ENCODE results near the gene RAB8A. TPM values are rescaled to one million over a fixed set of nuclear protein-coding genes. Genes with fewer than 3 reads are reported as not detected.

The RAB8A gene
- total and polyA plus RNA-seq, 12 donors, result 32.0 to 143 (median 67.3) TPM

DNA sequence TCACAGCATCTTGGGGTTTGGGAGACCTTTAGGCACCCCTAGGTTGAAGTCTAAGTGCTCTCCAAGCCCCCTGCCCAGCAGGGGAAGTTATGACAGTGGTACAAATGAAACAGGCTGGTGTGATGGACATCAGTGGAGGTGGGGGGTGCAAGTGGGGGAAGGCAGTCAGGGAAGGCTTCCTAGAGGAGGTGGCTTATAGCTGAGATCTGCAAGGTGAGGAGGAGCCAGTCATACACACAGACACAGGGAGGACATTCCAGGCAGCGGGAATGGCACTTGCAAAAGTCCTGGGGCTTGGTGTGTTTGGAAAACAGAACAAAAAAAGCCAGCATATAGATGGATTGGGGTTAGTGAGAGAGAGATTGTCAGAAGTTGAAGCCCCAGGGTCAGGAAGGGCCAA lies 43.4 kb downstream of the RAB8A start:
- 88 to 100% (median 96%) methylated on average over 1 of the region's 1 CpG for WGBS, 4 donors
- TF ChIP-seq, protein P1, sequence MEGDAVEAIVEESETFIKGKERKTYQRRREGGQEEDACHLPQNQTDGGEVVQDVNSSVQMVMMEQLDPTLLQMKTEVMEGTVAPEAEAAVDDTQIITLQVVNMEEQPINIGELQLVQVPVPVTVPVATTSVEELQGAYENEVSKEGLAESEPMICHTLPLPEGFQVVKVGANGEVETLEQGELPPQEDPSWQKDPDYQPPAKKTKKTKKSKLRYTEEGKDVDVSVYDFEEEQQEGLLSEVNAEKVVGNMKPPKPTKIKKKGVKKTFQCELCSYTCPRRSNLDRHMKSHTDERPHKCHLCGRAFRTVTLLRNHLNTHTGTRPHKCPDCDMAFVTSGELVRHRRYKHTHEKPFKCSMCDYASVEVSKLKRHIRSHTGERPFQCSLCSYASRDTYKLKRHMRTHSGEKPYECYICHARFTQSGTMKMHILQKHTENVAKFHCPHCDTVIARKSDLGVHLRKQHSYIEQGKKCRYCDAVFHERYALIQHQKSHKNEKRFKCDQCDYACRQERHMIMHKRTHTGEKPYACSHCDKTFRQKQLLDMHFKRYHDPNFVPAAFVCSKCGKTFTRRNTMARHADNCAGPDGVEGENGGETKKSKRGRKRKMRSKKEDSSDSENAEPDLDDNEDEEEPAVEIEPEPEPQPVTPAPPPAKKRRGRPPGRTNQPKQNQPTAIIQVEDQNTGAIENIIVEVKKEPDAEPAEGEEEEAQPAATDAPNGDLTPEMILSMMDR (IDR thresholded peaks at IDR 0.05), result no peak
- TF ChIP-seq POLR2A (IDR thresholded peaks at IDR 0.05), result no peak
- Histone ChIP-seq H3K4me3 (no peak overlapping the region), H3K36me3 (replicated peaks in 1 of 2) (no peaks in the 10 kb centered on the region), H3K9me3 (replicated peaks in 1 of 3) (no peaks in the 10 kb centered on the region), H3K27me3 (no peaks in the 10 kb centered on the region), H3K4me1 (replicated peaks in 1 of 2) (no peaks in the 10 kb centered on the region), H3K27ac (no peak overlapping the region)
- DNase-seq, result no peak
- intact Hi-C loops (cut with DNase I), result no loop called here

DNA sequence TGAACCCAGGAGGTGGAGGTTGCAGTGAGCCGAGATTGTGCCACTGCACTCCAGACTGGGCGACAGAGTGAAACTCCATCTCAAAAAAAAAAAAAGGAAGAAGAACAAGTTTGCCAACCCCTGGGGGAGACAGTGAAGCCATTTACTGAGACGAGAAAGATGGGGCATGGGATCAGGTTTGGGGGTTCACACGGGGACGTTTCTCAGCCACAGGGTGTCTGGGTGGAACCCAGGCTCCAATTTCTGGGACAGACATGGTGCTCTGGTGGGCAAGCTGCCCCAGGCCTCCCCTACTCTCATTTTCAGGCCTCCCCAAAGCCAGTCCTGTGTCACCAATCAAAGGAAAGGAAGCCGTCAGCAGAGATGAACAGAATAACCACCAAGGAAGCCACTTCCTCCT lies 45.2 kb downstream of the RAB8A start:
- DNase-seq, result no peak
- Histone ChIP-seq H3K27ac (no peak overlapping the region), H3K4me1 (replicated peaks in 1 of 2) (peaks cover 0 to 4% of the 10 kb centered on the region in 2 donors), H3K9me3 (replicated peaks in 1 of 3) (no peaks in the 10 kb centered on the region), H3K27me3 (no peaks in the 10 kb centered on the region), H3K4me3 (no peak overlapping the region), H3K36me3 (replicated peaks in 1 of 2) (no peaks in the 10 kb centered on the region)
- TF ChIP-seq, protein P1 (IDR thresholded peaks at IDR 0.05), result no peak
- no peak for TF ChIP-seq POLR2A (IDR thresholded peaks at IDR 0.05)
- intact Hi-C loops (cut with DNase I), result no loop called here
- 79 to 91% (median 83%) methylated on average over 6 of the region's 6 CpGs for WGBS, 4 donors

DNA sequence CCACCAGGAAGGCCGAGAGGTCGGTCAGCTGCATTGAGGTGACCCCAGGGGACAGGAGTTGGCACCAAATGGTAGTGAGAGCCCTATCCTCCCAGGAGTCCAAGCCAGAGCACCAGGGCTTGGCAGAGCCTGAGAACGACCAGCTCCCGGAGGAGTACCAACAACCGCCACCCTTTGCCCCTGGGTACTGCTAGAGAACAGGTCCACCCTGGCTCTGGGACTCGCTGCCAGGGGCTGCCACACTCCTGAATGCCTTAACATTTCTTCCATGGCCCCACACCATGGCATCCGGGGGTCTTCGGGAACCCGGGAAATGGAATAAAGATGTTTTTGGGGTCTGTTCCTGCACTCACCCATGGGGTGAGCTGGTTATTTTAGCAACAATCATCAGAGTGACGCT lies 45.9 kb downstream of the RAB8A start:
- TF ChIP-seq, protein P1 (IDR thresholded peaks at IDR 0.05), result no peak
- TF ChIP-seq POLR2A (IDR thresholded peaks at IDR 0.05), result no peak
- intact Hi-C loops (cut with DNase I), result no loop called here
- H3K36me3 ChIP-seq (replicated peaks in 1 of 2), result no peaks in the 10 kb centered on the region
- DNase-seq, result no peak
- no peaks in the 10 kb centered on the region for H3K9me3 ChIP-seq (replicated peaks in 1 of 3)
- H3K4me1 ChIP-seq (replicated peaks in 1 of 2), result peaks cover 0 to 4% of the 10 kb centered on the region in 2 donors
- WGBS, 4 donors, result 84 to 92% (median 90%) methylated on average over 1 to 10 of the region's 10 CpGs
- no peaks in the 10 kb centered on the region for H3K27me3 ChIP-seq
- no peak overlapping the region for H3K27ac ChIP-seq
- H3K4me3 ChIP-seq, result no peak overlapping the region

DNA sequence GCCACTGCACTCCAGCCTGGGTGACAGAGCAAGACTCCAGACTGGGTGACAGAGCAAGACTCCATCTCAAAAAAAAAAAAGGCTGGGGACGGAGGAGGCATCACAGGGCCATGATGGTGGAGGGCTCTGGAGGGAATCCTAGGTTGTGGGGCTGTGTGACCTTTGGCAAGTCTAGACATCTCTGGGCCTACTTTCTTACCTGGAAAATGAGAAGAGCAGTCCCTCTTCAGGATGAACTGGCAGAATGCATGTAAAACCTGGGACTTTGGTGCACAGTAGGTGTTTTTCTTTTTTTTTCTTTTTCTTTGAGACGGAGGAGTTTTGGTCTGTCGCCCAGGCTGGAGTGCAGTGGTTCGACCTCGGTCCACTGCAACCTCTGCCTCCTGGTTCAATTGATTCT lies 48.0 kb downstream of the RAB8A start:
- Histone ChIP-seq H3K9me3 (replicated peaks in 1 of 3) (no peaks in the 10 kb centered on the region), H3K4me3 (no peak overlapping the region), H3K4me1 (replicated peaks in 1 of 2) (peaks cover 0 to 4% of the 10 kb centered on the region in 2 donors), H3K27ac (no peak overlapping the region), H3K27me3 (no peaks in the 10 kb centered on the region), H3K36me3 (replicated peaks in 1 of 2) (no peaks in the 10 kb centered on the region)
- no peak for DNase-seq
- intact Hi-C loops (cut with DNase I), result no loop called here
- WGBS, 4 donors, result 87 to 92% (median 91%) methylated on average over 5 of the region's 5 CpGs
- TF ChIP-seq, protein P1 (IDR thresholded peaks at IDR 0.05), result no peak
- no peak for TF ChIP-seq POLR2A (IDR thresholded peaks at IDR 0.05)

Measured in adrenal gland (tissue), 12 donors.